Fibroblast of lung (primary cell): ENCODE results near the gene ARHGAP28. TPM values are rescaled to one million over a fixed set of nuclear protein-coding genes. Genes with fewer than 3 reads are reported as not detected.

Experiments
- DNase-seq, 2 donors: peaks; one replicate each; pipeline versions ENCODE4 v3.0.0 to v3.0.0-alpha.2; 2010; ENCODE audit warnings: low read depth in 2 of 2
- H2AFZ ChIP-seq: 2 replicates; pipeline ENCODE4 v1.5.1; 2012; ENCODE audit warnings: low read length, control low read depth, inconsistent platforms
- H3K27ac ChIP-seq: 2 replicates; pipeline ENCODE4 v1.5.1; 2011; ENCODE audit warnings: low read length, control low read depth; ENCODE audit not compliant: insufficient read depth
- H3K27me3 ChIP-seq: 2 replicates; pipeline ENCODE4 v1.5.1; 2011; ENCODE audit warnings: mild to moderate bottlenecking, low read length; ENCODE audit not compliant: control insufficient read depth, insufficient read depth
- H3K36me3 ChIP-seq: 2 replicates; pipeline ENCODE4 v1.5.1; 2011; ENCODE audit warnings: low read length; ENCODE audit not compliant: control insufficient read depth, insufficient read depth
- H3K4me1 ChIP-seq: 2 replicates; pipeline ENCODE4 v1.5.1; 2011; ENCODE audit warnings: low read length; ENCODE audit not compliant: control insufficient read depth, insufficient read depth; ENCODE audit errors: extremely low read depth
- H3K4me2 ChIP-seq: 2 replicates; pipeline ENCODE4 v1.5.1; 2011; ENCODE audit warnings: low read length, control low read depth; ENCODE audit not compliant: insufficient read depth; ENCODE audit errors: extremely low read depth
- H3K4me3 ChIP-seq, 4 experiments: fragments of 200-600 bp in 1 of 4; sonication (generic) in 1 of 4; replicated peaks in 1 of 4; 2 replicates each; pipeline ENCODE4 v1.5.1; 2011 to 2016; ENCODE audit warnings: low read length in 4 of 4, low read depth in 3 of 4, mild to moderate bottlenecking in 3 of 4, control low read depth in 2 of 4, inconsistent platforms in 1 of 4, mixed read lengths in 1 of 4; ENCODE audit not compliant: insufficient read depth in 1 of 4; ENCODE audit errors: control extremely low read depth in 1 of 4
- H3K79me2 ChIP-seq: 2 replicates; pipeline ENCODE4 v1.5.1; 2012; ENCODE audit warnings: mild to moderate bottlenecking, low read length, inconsistent platforms; ENCODE audit not compliant: control insufficient read depth, insufficient read depth
- H3K9ac ChIP-seq: 2 replicates; pipeline ENCODE4 v1.5.1; 2011; ENCODE audit warnings: mild to moderate bottlenecking, low read length, control low read depth; ENCODE audit not compliant: insufficient read depth
- H3K9me3 ChIP-seq: 2 replicates; pipeline ENCODE4 v1.5.1; 2012; ENCODE audit warnings: low read depth, low read length; ENCODE audit not compliant: control insufficient read depth, insufficient read depth
- H4K20me1 ChIP-seq: 2 replicates; pipeline ENCODE4 v1.5.1; 2011; ENCODE audit warnings: low read length; ENCODE audit not compliant: control insufficient read depth, insufficient read depth; ENCODE audit errors: extremely low read depth
- EZH2 ChIP-seq: IDR thresholded peaks from 2 replicates; pipeline ENCODE4 v1.5.1; 2012; ENCODE audit warnings: low read length, control low read depth, mild to moderate bottlenecking; ENCODE audit errors: missing control alignments
- polyA plus RNA-seq, 2 donors: library from polyadenylated mRNA; depleted of rRNA in 1 of 2; stranded (reverse) in 1 of 2; unstranded in 1 of 2; fragments of >200 nt; gene quantifications; 2 replicates each; pipeline ENCODE4 v1.2.1, GENCODE V29; 2011 to 2012; ENCODE audit warnings: missing spikeins in 1 of 2
- total RNA-seq: library from RNA; depleted of rRNA; stranded (reverse); fragments of >200 nt; gene quantifications from 2 replicates; pipeline ENCODE4 v1.2.1, GENCODE V29; 2014
- TF ChIP-seq, protein P1 (sequence below), 2 donors: IDR thresholded peaks in 1 of 2; conservative IDR thresholded peaks in 1 of 2; 1 replicate in 1 of 2; 2 replicates in 1 of 2; pipeline ENCODE4 v1.5.1; 2011 to 2012; ENCODE audit warnings: low read length in 2 of 2, control low read depth in 1 of 2, inconsistent platforms in 1 of 2, low read depth in 1 of 2, mild to moderate bottlenecking in 1 of 2

The ARHGAP28 gene
- total and polyA plus RNA-seq, 2 donors (not counting 1 experiment from before 2014, with no cell fraction given), result 3.3 to 35.0 TPM

DNA sequence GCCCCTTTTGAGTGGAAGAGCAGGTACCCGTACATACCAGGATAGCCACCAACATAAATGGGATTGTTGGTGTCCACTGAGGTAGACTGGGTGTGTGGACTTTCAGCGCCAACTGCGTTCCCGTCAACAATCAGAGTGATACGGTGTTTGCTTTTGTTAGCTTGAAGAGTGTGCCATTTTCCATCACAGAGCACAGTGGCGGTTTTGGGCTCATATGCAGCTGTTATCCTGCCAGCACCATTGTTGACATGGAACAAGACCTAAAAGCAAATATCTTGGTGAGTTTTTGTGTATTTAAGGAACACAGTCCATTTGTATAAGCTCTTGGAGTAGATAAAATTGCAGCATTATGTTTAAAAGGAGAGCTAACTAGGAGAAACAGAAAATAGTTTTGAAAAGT lies 213.6 kb downstream of the ARHGAP28 start:
- H3K9me3 ChIP-seq, result no peaks in the 10 kb centered on the region
- DNase-seq, result no peak
- no peaks in the 10 kb centered on the region for H3K79me2 ChIP-seq
- H3K36me3 ChIP-seq, result no peaks in the 10 kb centered on the region
- no peak overlapping the region for H3K4me2 ChIP-seq
- no peak overlapping the region for H3K9ac ChIP-seq
- no peak overlapping the region for H2AFZ ChIP-seq
- H3K27me3 ChIP-seq, result no peaks in the 10 kb centered on the region
- no peak overlapping the region for H3K4me3 ChIP-seq
- H4K20me1 ChIP-seq, result no peaks in the 10 kb centered on the region
- TF ChIP-seq, protein P1, sequence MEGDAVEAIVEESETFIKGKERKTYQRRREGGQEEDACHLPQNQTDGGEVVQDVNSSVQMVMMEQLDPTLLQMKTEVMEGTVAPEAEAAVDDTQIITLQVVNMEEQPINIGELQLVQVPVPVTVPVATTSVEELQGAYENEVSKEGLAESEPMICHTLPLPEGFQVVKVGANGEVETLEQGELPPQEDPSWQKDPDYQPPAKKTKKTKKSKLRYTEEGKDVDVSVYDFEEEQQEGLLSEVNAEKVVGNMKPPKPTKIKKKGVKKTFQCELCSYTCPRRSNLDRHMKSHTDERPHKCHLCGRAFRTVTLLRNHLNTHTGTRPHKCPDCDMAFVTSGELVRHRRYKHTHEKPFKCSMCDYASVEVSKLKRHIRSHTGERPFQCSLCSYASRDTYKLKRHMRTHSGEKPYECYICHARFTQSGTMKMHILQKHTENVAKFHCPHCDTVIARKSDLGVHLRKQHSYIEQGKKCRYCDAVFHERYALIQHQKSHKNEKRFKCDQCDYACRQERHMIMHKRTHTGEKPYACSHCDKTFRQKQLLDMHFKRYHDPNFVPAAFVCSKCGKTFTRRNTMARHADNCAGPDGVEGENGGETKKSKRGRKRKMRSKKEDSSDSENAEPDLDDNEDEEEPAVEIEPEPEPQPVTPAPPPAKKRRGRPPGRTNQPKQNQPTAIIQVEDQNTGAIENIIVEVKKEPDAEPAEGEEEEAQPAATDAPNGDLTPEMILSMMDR (conservative IDR thresholded peaks at IDR 0.05 in 1 of 2, IDR thresholded peaks at IDR 0.05 in 1 of 2; ENCODE audit: low read depth in 1 of 2, low read length in 2 of 2), result no peak
- TF ChIP-seq EZH2, result no peak
- no peaks in the 10 kb centered on the region for H3K4me1 ChIP-seq
- no peak overlapping the region for H3K27ac ChIP-seq

DNA sequence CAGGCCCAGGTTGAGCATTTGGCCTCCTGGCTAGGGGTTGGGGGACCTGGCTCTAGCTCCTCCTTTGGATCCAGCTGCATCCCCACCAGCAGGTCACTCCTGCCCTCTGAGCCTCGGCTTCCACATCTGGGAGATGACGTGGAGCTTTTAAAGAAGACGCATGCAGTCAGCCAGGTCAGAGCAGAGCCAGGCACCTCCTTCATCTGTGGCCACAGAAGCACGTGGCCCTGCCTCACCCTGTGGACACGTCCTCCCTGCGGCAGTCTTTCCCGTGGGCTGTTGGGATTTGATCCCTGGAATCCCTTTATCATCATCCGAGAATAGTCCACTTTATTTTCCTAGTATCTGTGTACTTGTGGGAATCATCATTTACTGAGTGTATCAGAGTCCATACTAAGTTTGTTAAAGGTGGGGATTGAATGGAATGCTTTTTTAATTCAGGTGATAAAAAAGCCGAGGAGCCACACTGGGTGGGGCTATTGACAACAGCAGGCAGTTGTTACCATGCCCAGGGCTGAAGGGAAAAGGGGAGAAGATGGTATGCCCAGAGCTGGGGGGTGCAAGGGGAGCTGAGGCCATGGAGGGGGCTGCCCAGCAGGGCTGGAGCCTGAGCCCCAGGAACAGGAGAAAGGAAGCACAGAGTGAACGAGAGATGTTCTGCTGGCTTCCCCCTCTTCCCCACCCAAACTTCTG lies 218.0 kb downstream of the ARHGAP28 start:
- no peak for DNase-seq
- no peaks in the 10 kb centered on the region for H3K9me3 ChIP-seq
- no peak overlapping the region for H3K9ac ChIP-seq
- H3K4me2 ChIP-seq, result no peak overlapping the region
- H3K4me1 ChIP-seq, result no peaks in the 10 kb centered on the region
- no peaks in the 10 kb centered on the region for H3K79me2 ChIP-seq
- H4K20me1 ChIP-seq, result no peaks in the 10 kb centered on the region
- no peak for TF ChIP-seq EZH2
- TF ChIP-seq, protein P1 (conservative IDR thresholded peaks at IDR 0.05 in 1 of 2, IDR thresholded peaks at IDR 0.05 in 1 of 2; ENCODE audit: low read depth in 1 of 2, low read length in 2 of 2), result no peak
- H3K27ac ChIP-seq, result no peak overlapping the region
- no peak overlapping the region for H2AFZ ChIP-seq
- H3K4me3 ChIP-seq, result no peak overlapping the region
- H3K27me3 ChIP-seq, result no peaks in the 10 kb centered on the region
- H3K36me3 ChIP-seq, result no peaks in the 10 kb centered on the region

GRCh38 chr18:6948281-6949055 lies 219.0 kb downstream of the ARHGAP28 start:
- Histone ChIP-seq H3K9me3 (no peaks in the 10 kb centered on the region), H3K79me2 (no peaks in the 10 kb centered on the region), H3K27ac (no peak overlapping the region), H3K9ac (no peak overlapping the region), H3K4me1 (no peaks in the 10 kb centered on the region), H3K4me2 (no peak overlapping the region), H4K20me1 (no peaks in the 10 kb centered on the region), H3K36me3 (no peaks in the 10 kb centered on the region), H3K4me3 (no peak overlapping the region), H2AFZ (no peak overlapping the region), H3K27me3 (no peaks in the 10 kb centered on the region)
- no peak for TF ChIP-seq EZH2
- TF ChIP-seq, protein P1 (conservative IDR thresholded peaks at IDR 0.05 in 1 of 2, IDR thresholded peaks at IDR 0.05 in 1 of 2; ENCODE audit: low read depth in 1 of 2, low read length in 2 of 2), result no peak
- DNase-seq, result peak in 1 of 2 donors; percentile 5
